K562 (cell line): ENCODE data around the gene DEDD2. TPM values are rescaled to one million over a fixed set of nuclear protein-coding genes. Genes with fewer than 3 reads are reported as not detected.

Experiments used
- BHLHE40 ChIP-seq: IDR thresholded peaks from 2 replicates; pipeline ENCODE4 v1.6.1; 2011; ENCODE audit warnings: low read length, improper control_type of control experiment
- BRF1 ChIP-seq: IDR thresholded peaks from 3 replicates; pipeline ENCODE4 v1.6.1; 2011; ENCODE audit warnings: borderline replicate concordance, mild to moderate bottlenecking; ENCODE audit not compliant: insufficient read length; ENCODE audit errors: extremely low read depth
- ELF4 ChIP-seq: fragments of 450-650 bp; formaldehyde crosslinking; IDR thresholded peaks from 2 replicates; pipeline ENCODE4 v1.4.0; 2022; ENCODE audit warnings: missing genetic modification characterization
- ESRRB ChIP-seq: fragments of 250-450 bp; sonication (Bioruptor Pico); IDR thresholded peaks from 2 replicates; pipeline ENCODE4 v1.5.0; 2020; ENCODE audit warnings: mild to moderate bottlenecking, moderate library complexity, borderline replicate concordance
- GABPA ChIP-seq: fragments of 200-800 bp; sonication (Bioruptor generic); conservative IDR thresholded peaks from 2 replicates; pipeline ENCODE4 v1.6.1; 2016; ENCODE audit warnings: low read depth, missing genetic modification characterization, missing compliant biosample characterization
- HNRNPLL ChIP-seq: fragments of 200-400 bp; formaldehyde crosslinking; IDR thresholded peaks from 2 replicates; pipeline ENCODE4 v1.6.1; 2017; ENCODE audit warnings: low read length, low read depth, mild to moderate bottlenecking; ENCODE audit not compliant: poor library complexity, severe bottlenecking
- MTA3 ChIP-seq: fragments of 450-650 bp; formaldehyde crosslinking; IDR thresholded peaks from 2 replicates; pipeline ENCODE4 v1.6.1; 2017; ENCODE audit warnings: mild to moderate bottlenecking, borderline replicate concordance
- NCOA4 ChIP-seq: fragments of 450-650 bp; IDR thresholded peaks from 2 replicates; pipeline ENCODE4 v1.6.1; 2018; ENCODE audit warnings: mild to moderate bottlenecking; ENCODE audit not compliant: partially characterized antibody
- OTX1 ChIP-seq: fragments of 450-650 bp; formaldehyde crosslinking; IDR thresholded peaks from 2 replicates; pipeline ENCODE4 v1.4.0; 2022; ENCODE audit warnings: mild to moderate bottlenecking
- PHF8 ChIP-seq: fragments of 200-600 bp; sonication (generic); IDR thresholded peaks from 2 replicates; pipeline ENCODE4 v1.6.1; 2012; ENCODE audit warnings: mixed run types, mild to moderate bottlenecking, inconsistent platforms, low read length, moderate library complexity, borderline replicate concordance
- POLR2AphosphoS2 ChIP-seq: IDR thresholded peaks from 2 replicates; pipeline ENCODE4 v1.6.1; 2012; ENCODE audit warnings: low read length, improper control_type of control experiment
- POLR2H ChIP-seq: IDR thresholded peaks from 2 replicates; pipeline ENCODE4 v1.6.1; 2016; ENCODE audit warnings: missing genetic modification characterization, low read depth, mild to moderate bottlenecking, control low read depth, missing compliant biosample characterization, moderate library complexity
- PREB ChIP-seq: sonication (generic); formaldehyde crosslinking; IDR thresholded peaks from 2 replicates; pipeline ENCODE4 v1.8.1; 2023; ENCODE audit warnings: mild to moderate bottlenecking, missing genetic modification reagents
- RAD51 ChIP-seq: fragments of 450-650 bp; IDR thresholded peaks from 2 replicates; pipeline ENCODE4 v1.7.1; 2016; ENCODE audit warnings: low read depth, mild to moderate bottlenecking, borderline replicate concordance
- RB1 ChIP-seq: fragments of 450-650 bp; IDR thresholded peaks from 2 replicates; pipeline ENCODE4 v1.6.1; 2017; ENCODE audit warnings: low read depth, mild to moderate bottlenecking
- SETDB1 ChIP-seq: IDR thresholded peaks from one replicate; pipeline ENCODE4 v1.6.1; 2012; ENCODE audit warnings: low read length, control low read depth, inconsistent platforms
- SIN3A ChIP-seq, 2 experiments: fragments of 150-350 bp in 1 of 2; IDR thresholded peaks; 2 replicates each; pipeline ENCODE4 v1.6.1; 2011 to 2016; ENCODE audit warnings: borderline replicate concordance in 2 of 2, low read depth in 2 of 2, low read length in 2 of 2, mild to moderate bottlenecking in 2 of 2, moderate library complexity in 2 of 2; ENCODE audit not compliant: control insufficient read depth in 1 of 2
- SLC30A9 ChIP-seq: fragments of 250-450 bp; sonication (Bioruptor Pico); IDR thresholded peaks from 2 replicates; pipeline ENCODE4 v1.8.0; 2022; ENCODE audit warnings: mild to moderate bottlenecking, moderate library complexity
- SMAD1 ChIP-seq: fragments of 150-350 bp; IDR thresholded peaks from 2 replicates; pipeline ENCODE4 v1.6.1; 2014; ENCODE audit warnings: low read length, low read depth; ENCODE audit not compliant: partially characterized antibody
- SNAPC5 ChIP-seq: fragments of 250-450 bp; sonication (Bioruptor Pico); IDR thresholded peaks from 2 replicates; pipeline ENCODE4 v1.8.0; 2021; ENCODE audit warnings: moderate library complexity, mild to moderate bottlenecking, inconsistent platforms
- STAG1 ChIP-seq: sonication (generic); formaldehyde crosslinking; IDR thresholded peaks from 2 replicates; pipeline ENCODE4 v1.5.0; 2020; ENCODE audit warnings: missing genetic modification reagents, borderline replicate concordance
- ZBTB43 ChIP-seq: sonication (generic); formaldehyde crosslinking; IDR thresholded peaks from 2 replicates; pipeline ENCODE4 v1.8.0; 2023; ENCODE audit warnings: mild to moderate bottlenecking, missing genetic modification reagents
- ZC3H4 ChIP-seq: sonication (generic); formaldehyde crosslinking; IDR thresholded peaks from 2 replicates; pipeline ENCODE4 v1.9.0; 2021; ENCODE audit warnings: missing genetic modification reagents, borderline replicate concordance
- ZNF140 ChIP-seq: fragments of 250-450 bp; sonication (Bioruptor Pico); IDR thresholded peaks from 2 replicates; pipeline ENCODE4 v1.8.0; 2021; ENCODE audit warnings: moderate library complexity, mild to moderate bottlenecking, inconsistent platforms
- ZNF253 ChIP-seq: fragments of 250-450 bp; sonication (Bioruptor Pico); conservative IDR thresholded peaks from 2 replicates; pipeline ENCODE4 v1.6.1; 2021; ENCODE audit warnings: mild to moderate bottlenecking
- ZNF316 ChIP-seq: fragments of 450-650 bp; IDR thresholded peaks from 2 replicates; pipeline ENCODE4 v1.6.1; 2016
- polyA plus RNA-seq, 8 experiments: library from polyadenylated mRNA; depleted of rRNA in 4 of 8; stranded (reverse) in 5 of 8; unstranded in 3 of 8; fragments of >200 nt; fragmentation: Nextera tagmentation in 2 of 8; fragmentation: Illumina TruSeq in 1 of 8; extraction: Ambion mirVana in 2 of 8; extraction: Trizol in 1 of 8; gene quantifications; 2 replicates each; pipeline versions ENCODE4 v1.2.1 to v1.2.3, GENCODE V29; 2011 to 2014; ENCODE audit warnings: inconsistent platforms in 1 of 8, missing spikeins in 1 of 8
- total RNA-seq, 7 experiments: library from RNA; depleted of rRNA in 6 of 7; stranded (reverse); fragments of >200 nt in 6 of 7; fragmentation: Illumina TruSeq in 2 of 7; extraction: Trizol in 2 of 7; gene quantifications; 2 replicates each; pipeline versions ENCODE4 v1.2.1 to v1.2.3, GENCODE V29; 2011 to 2021; ENCODE audit warnings: low replicate concordance in 1 of 7
- TF ChIP-seq, protein P1 (sequence below): fragments of 250-450 bp; sonication (Bioruptor Pico); IDR thresholded peaks from 2 replicates; pipeline ENCODE4 v1.5.0; 2021

DEDD2 gene
- total and polyA plus RNA-seq, 9 of the 15 experiments (the other 6 are each of a cell fraction or from before 2014, with no cell fraction given), result 4.3 to 43.0 (median 29.2) TPM

- TF ChIP-seq PREB (CRISPR knock-in tag) (no peak), NCOA4 (no peak), SLC30A9 (no peak), ZNF140 (CRISPR knock-in tag) (no peak), SIN3A (IDR thresholded peaks at IDR 0.05; ENCODE audit: borderline replicate concordance in 2 of 2, control insufficient read depth in 1 of 2, low read depth in 2 of 2, low read length in 2 of 2) (no peak; a peak in 1 of 4 replicates), ZBTB43 (CRISPR knock-in tag) (no peak), GABPA (tag) (no peak), MTA3 (no peak), RAD51 (no peak), SETDB1 (no peak), BHLHE40 (peak; percentile 26; the same call in 1 of the 2 replicates), PHF8 (0 out of 2 replicates have a peak, but pooled peaks have one; percentile 4), POLR2AphosphoS2 (no peak), HNRNPLL (no peak), ZC3H4 (no peak), SNAPC5 (no peak), ZNF253 (CRISPR knock-in tag) (no peak), SMAD1 (no peak), STAG1 (no peak), ZNF316 (no peak), RB1 (peak; percentile 33; the same call in 1 of the 2 replicates), BRF1 (no peak), ELF4 (no peak), ESRRB (CRISPR knock-in tag) (no peak), POLR2H (tag) (no peak), OTX1 (no peak)
- TF ChIP-seq, protein P1, sequence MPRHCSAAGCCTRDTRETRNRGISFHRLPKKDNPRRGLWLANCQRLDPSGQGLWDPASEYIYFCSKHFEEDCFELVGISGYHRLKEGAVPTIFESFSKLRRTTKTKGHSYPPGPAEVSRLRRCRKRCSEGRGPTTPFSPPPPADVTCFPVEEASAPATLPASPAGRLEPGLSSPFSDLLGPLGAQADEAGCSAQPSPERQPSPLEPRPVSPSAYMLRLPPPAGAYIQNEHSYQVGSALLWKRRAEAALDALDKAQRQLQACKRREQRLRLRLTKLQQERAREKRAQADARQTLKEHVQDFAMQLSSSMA (CRISPR knock-in tag), result no peak
Measured at GRCh38 chr19:42254089-42254849, 36.8 kb upstream of the DEDD2 start (continued).
